GM21360 (cell line): Measurements from ENCODE around the gene DUSP22.
"Not testable (repeated sequence)": the region's sequence is repeated elsewhere in the genome, so short reads cannot be mapped to it uniquely, and the experiment has no call there.

Experiments
- ATAC-seq: cut with Tn5 transposase; IDR thresholded peaks from one replicate; pipeline ENCODE4 v1.9.1; 2021; ENCODE audit warnings: mild to moderate bottlenecking, moderate library complexity; ENCODE audit not compliant: unreplicated experiment

Gene DUSP22

GRCh38 chr6:291697-292505 lies at the start of gene DUSP22:
TSS of gene DUSP22 (plus strand) at chr6:292487. CDS start at chr6:292540, 53 bp downstream.
- ATAC-seq: peak; percentile 47

GRCh38 chr6:246352-246751 lies 45.9 kb upstream of the DUSP22 start:
- ATAC-seq: no peak

DNA sequence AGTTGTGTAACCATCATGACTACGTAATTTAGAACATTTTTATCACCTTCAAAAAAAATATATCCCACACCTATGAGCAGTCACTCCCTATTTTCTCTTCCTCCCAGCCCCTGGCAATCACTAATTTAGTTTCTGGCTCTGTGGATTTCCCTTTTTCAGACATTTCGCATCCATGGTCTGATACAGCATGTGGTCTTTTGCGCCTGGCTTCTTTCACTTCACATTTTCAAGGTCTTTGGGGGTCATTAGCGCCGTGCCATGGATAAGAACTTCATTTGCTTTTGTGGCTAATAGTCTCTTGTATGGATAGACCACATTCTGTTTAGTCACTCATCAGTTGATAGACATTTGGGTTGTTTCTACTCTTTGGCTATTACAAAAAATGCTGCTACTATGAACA lies 44.9 kb upstream of the DUSP22 start:
- ATAC-seq: no peak

DNA sequence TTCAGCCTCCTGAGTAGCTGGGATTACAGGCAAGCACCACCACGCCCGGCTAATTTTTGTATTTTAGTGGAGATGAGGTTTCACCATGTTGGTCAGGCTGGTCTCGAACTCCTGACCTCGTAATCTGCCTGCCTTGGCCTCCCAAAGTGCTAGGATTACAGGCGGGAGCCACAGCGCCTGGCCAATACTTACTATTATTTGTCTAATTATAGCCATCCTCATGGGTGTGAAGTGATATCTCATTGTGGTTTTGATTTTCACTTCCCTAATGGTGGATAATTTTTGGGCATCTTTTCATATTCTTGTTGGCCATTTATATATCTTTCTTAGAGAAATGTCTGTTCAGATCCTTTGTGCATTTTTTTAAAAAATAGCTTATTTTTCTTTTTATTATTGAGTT lies 44.2 kb upstream of the DUSP22 start:
- ATAC-seq: not testable (repeated sequence)

GRCh38 chr6:250676-251075 lies 41.6 kb upstream of the DUSP22 start:
- no peak for ATAC-seq

- ATAC-seq: no peak
Measured at GRCh38 chr6:251920-252319, 40.4 kb upstream of the DUSP22 start.

DNA sequence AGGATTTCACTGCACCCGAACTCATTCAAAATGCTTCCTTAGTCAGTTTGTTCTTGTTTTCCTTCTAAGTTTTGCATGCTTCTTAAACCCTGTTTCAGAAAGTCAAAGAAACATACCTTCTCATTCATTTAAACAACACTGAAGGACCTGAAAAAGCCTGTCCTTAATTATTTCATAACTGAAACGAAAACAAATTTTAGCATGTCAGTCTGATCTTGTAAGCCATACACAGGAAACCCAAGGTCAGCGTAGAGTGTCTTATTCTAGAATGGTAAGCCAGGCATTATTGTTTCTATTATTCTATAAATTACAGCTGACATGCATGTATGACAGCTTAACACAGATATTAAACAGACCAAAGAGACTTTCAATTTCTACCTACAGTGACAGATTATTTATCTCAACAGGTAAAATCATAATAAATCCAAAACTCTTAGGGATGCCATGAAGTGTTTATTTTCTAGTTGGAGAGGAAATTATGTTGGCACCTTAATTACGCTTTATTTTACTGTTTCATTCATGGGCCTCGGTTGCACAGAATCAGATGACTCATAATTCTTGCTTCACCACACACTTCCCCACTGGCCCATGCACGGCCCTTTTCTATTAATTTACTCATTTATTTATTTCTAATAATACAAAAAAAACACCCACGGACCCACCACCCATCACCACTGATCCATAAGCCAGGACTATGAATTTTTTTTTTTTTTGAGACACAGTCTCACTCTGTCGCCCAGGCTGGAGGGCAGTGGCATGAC lies 39.3 kb upstream of the DUSP22 start:
- ATAC-seq: no peak

- ATAC-seq: no peak
Measured at GRCh38 chr6:254016-254415, 38.3 kb upstream of the DUSP22 start.

GRCh38 chr6:255041-255750 lies 37.1 kb upstream of the DUSP22 start:
- no peak for ATAC-seq

DNA sequence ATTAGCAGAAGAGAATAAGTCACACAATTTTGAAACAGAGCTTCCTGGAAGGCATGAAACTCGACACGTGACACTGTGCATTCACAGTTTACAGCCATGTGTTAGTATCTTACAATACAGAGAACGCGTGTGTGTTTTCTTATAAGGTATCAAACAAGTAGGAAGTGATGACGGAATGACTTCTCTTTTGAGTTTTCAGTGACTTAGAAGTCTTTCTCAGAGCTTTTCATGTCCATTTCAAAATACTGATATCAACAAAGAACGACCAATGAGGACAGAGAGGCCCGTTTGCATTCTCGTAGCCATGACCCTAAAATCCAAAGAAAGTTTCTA lies 36.6 kb upstream of the DUSP22 start:
- ATAC-seq: no peak

GRCh38 chr6:256169-256568 lies 36.1 kb upstream of the DUSP22 start:
- no peak for ATAC-seq

DNA sequence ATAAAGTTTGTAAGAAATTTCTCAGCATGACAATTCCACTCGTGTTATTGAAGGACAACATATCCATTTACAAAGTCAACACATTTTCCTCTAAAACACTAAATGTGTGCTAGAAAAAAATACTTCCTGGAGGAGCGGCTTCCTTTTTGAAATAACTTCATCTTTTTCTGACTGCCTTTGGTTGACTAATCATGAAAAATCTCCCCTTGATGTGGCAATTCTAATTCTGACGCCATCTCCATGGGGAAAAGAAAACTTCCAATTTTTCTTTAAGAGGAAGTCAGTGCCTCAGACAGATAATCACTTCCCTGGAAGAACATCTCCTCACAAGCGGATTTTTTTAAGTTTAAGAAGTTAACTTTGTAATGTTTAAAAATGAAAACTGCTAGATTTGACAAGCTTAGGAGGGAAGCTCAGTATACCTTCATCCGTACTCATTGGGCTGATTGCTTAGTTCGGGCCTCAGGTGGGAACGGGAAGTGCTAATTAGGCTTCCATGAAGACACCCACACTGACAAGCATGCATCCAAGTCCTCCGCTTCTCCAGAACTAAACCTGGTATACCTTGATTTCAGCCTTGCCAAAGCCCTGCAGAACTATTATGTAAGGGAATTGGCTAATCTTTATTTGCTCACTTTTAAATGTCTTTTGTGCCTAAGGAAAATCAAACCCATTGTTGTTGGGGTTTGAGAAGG lies 35.1 kb upstream of the DUSP22 start:
- no peak for ATAC-seq

DNA sequence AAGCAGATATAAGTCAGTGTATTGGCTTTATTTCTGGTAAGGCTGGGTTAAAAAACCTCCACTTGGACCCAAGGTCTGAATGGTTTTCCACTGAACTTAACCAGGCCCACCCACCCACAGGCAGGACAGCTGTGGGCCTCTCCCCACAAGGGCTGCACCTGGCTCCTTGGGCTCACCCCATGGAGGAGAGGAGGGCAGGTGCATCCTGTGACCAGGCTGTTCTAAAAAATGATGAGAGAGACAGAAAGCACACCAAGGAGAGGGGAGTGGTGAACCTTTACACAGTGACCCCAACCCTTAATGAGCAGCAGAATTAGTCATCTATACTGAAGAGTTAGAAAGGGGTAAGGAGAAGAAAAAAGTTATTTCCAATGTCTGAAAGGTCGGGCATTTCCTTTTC lies 34.5 kb upstream of the DUSP22 start:
- no peak for ATAC-seq

GRCh38 chr6:259316-259715 lies 33.0 kb upstream of the DUSP22 start:
- ATAC-seq: no peak

GRCh38 chr6:259901-260508 lies 32.3 kb upstream of the DUSP22 start:
- ATAC-seq: peak; percentile 69

- no peak for ATAC-seq
Measured at GRCh38 chr6:264626-265025, 27.7 kb upstream of the DUSP22 start.

DNA sequence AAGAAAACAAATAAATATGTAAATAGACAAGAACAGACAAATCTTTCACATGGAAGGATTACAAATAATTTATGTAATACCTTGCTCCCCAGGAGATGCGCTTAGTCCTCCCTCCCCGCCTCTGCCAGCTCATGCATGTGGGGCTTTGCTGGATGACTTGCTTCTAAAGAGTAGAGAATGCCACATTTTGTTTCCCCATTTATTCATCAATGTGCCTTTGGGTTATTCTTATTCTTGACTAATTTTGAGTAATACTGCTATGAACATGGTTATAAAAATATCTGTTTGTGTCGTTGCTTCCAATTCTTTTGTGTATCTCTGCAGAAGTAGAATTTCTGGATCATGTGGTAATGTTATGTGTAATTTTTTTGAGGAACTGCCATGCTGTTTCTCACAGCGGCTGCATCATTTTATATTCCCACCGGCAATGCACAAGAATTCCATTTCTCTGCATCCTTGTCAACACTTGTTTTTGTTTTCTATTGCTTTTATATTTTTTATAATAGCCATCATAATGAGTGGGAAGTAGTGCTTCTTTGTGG lies 23.8 kb upstream of the DUSP22 start:
- ATAC-seq: no peak

- no peak for ATAC-seq
Measured at GRCh38 chr6:273551-274058, 18.7 kb upstream of the DUSP22 start.

GRCh38 chr6:277746-278145 lies 14.5 kb upstream of the DUSP22 start:
- no peak for ATAC-seq

DNA sequence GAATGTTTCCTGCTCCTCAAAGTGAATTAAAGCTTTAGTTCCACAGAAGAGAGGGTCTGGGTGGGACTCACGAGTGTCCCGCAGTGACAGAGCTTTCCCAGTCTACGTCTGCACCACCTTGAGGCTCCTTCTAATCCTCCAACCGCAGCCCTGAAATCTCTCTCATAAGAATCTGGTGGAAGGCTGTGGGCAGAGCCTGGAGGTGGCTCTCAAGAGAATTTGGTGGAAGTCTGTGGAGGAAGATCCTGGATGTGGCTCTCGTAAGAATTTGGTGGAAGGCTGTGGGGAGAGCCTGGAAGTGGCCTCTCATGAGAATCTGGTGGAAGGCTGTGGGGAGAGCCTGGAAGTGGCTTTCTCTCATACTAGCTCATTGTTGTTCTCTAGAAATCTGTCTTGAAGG lies 13.8 kb upstream of the DUSP22 start:
- no peak for ATAC-seq
